GM19351 (cell line): ENCODE results near the gene C11orf52.

Source experiments
- ATAC-seq: cut with Tn5 transposase; IDR thresholded peaks from one replicate; pipeline ENCODE4 v1.9.1; 2021; ENCODE audit warnings: mild to moderate bottlenecking, moderate library complexity; ENCODE audit not compliant: unreplicated experiment

Gene C11orf52

GRCh38 chr11:111969344-111969743 lies 50.6 kb downstream of the C11orf52 start:
- ATAC-seq = no peak

GRCh38 chr11:111974446-111974845 lies 55.7 kb downstream of the C11orf52 start:
- no peak for ATAC-seq

- ATAC-seq = no peak
These were observed 56.5 kb downstream of the C11orf52 start for GRCh38 chr11:111975076-111975806.

- ATAC-seq = no peak
These were observed 57.5 kb downstream of the C11orf52 start for GRCh38 chr11:111976119-111976766.
